Tibial artery (tissue), 4 donors: ENCODE data around the gene KCNMB4.

Experiments
- DNase-seq, 2 donors: peaks; one replicate each; pipeline ENCODE4 v3.0.0-alpha.2; 2019
- H3K27ac ChIP-seq, 2 donors: fragments of 200-600 bp; sonication (generic) in 1 of 2; 1 replicate in 1 of 2; 2 replicates in 1 of 2; pipeline ENCODE4 v1.5.1; 2018 to 2019; ENCODE audit warnings: mild to moderate bottlenecking in 1 of 2
- H3K27me3 ChIP-seq, 2 donors: fragments of 200-600 bp; sonication (generic) in 1 of 2; one replicate each; pipeline versions ENCODE4 v1.5.1 to v1.6.0; 2016 to 2019
- H3K36me3 ChIP-seq, 3 donors: fragments of 200-600 bp; sonication (generic) in 2 of 3; one replicate each; pipeline ENCODE4 v1.5.1; 2016 to 2019; ENCODE audit warnings: mild to moderate bottlenecking in 2 of 3
- H3K4me1 ChIP-seq, 4 donors: fragments of 200-600 bp; sonication (generic) in 2 of 4; 1 replicate in 3 of 4; 2 replicates in 1 of 4; pipeline ENCODE4 v1.5.1; 2016 to 2019
- H3K4me3 ChIP-seq, 2 donors: fragments of 200-600 bp; sonication (generic) in 1 of 2; 1 replicate in 1 of 2; 2 replicates in 1 of 2; pipeline ENCODE4 v1.5.1; 2018 to 2019; ENCODE audit warnings: mild to moderate bottlenecking in 2 of 2
- H3K9me3 ChIP-seq, 3 donors: fragments of 200-600 bp; sonication (generic) in 1 of 3; one replicate each; pipeline ENCODE4 v1.5.1; 2016 to 2019
- CTCF ChIP-seq, 2 experiments: fragments of 200-600 bp in 1 of 2; fragments of 450-650 bp in 1 of 2; IDR thresholded peaks; one replicate each; pipeline ENCODE4 v1.5.1; 2017 to 2019; ENCODE audit warnings: antibody characterized with exemption in 2 of 2, mild to moderate bottlenecking in 1 of 2, moderate library complexity in 1 of 2
- intact Hi-C: fragments of 100-400 bp; cut with DNase I; formaldehyde crosslinking; loops from one replicate; pipeline ENCODE4 v1.15.0; 2023; ENCODE audit warnings: low total_unique reads

KCNMB4 gene

GRCh38 chr12:70418101-70418500 lies 52.0 kb downstream of the KCNMB4 start:
- intact Hi-C loops, result no loop called here
- H3K27me3 ChIP-seq, result no peaks in the 10 kb centered on the region

GRCh38 chr12:70422631-70423030 lies 56.5 kb downstream of the KCNMB4 start:
- no peak overlapping the region for H3K4me3 ChIP-seq
- H3K36me3 ChIP-seq, result no peaks in the 10 kb centered on the region
- no peak for DNase-seq
- TF ChIP-seq CTCF (IDR thresholded peaks at IDR 0.05), result no peak
- no peaks in the 10 kb centered on the region for H3K4me1 ChIP-seq
- no peaks in the 10 kb centered on the region for H3K27me3 ChIP-seq
- no peaks in the 10 kb centered on the region for H3K9me3 ChIP-seq
- intact Hi-C loops, result no loop called here
- H3K27ac ChIP-seq, result no peak overlapping the region

More at GRCh38 chr12:70418101-70418500, 52.0 kb downstream of the KCNMB4 start:
- H3K4me3 ChIP-seq, result no peak overlapping the region
- H3K4me1 ChIP-seq, result no peaks in the 10 kb centered on the region
- no peak for DNase-seq
- H3K9me3 ChIP-seq, result no peaks in the 10 kb centered on the region
- H3K36me3 ChIP-seq, result no peaks in the 10 kb centered on the region
- H3K27ac ChIP-seq, result no peak overlapping the region
- no peak for TF ChIP-seq CTCF (IDR thresholded peaks at IDR 0.05)

GRCh38 chr12:70426620-70427019 lies 60.5 kb downstream of the KCNMB4 start:
- Histone ChIP-seq H3K4me3 (no peak overlapping the region), H3K36me3 (peaks cover 0 to 4% (median 0%) of the 10 kb centered on the region in 3 donors), H3K4me1 (no peaks in the 10 kb centered on the region), H3K27ac (no peak overlapping the region), H3K9me3 (no peaks in the 10 kb centered on the region), H3K27me3 (no peaks in the 10 kb centered on the region)
- TF ChIP-seq CTCF (IDR thresholded peaks at IDR 0.05), result no peak
- no peak for DNase-seq
- intact Hi-C loops, result no loop called here

- Histone ChIP-seq H3K4me3 (no peak overlapping the region), H3K27me3 (no peaks in the 10 kb centered on the region), H3K36me3 (peaks cover 0 to 4% (median 0%) of the 10 kb centered on the region in 3 donors), H3K4me1 (no peaks in the 10 kb centered on the region), H3K27ac (no peak overlapping the region), H3K9me3 (no peaks in the 10 kb centered on the region)
- intact Hi-C loops, result no loop called here
- no peak for TF ChIP-seq CTCF (IDR thresholded peaks at IDR 0.05)
- DNase-seq, result no peak
Observed at GRCh38 chr12:70427611-70428010, 61.5 kb downstream of the KCNMB4 start.

GRCh38 chr12:70430400-70430799 lies 64.3 kb downstream of the KCNMB4 start:
- H3K27me3 ChIP-seq, result no peaks in the 10 kb centered on the region
- no peaks in the 10 kb centered on the region for H3K4me1 ChIP-seq
- no peak for TF ChIP-seq CTCF (IDR thresholded peaks at IDR 0.05)
- H3K9me3 ChIP-seq, result no peaks in the 10 kb centered on the region
- no peak overlapping the region for H3K4me3 ChIP-seq
- no peak overlapping the region for H3K27ac ChIP-seq
- H3K36me3 ChIP-seq, result peaks cover 0 to 4% (median 0%) of the 10 kb centered on the region in 3 donors
- intact Hi-C loops, result no loop called here
- DNase-seq, result no peak

GRCh38 chr12:70436836-70437235 lies 70.7 kb downstream of the KCNMB4 start:
- intact Hi-C loops, result no loop called here
- Histone ChIP-seq H3K4me3 (no peak overlapping the region), H3K27ac (no peak overlapping the region), H3K27me3 (no peaks in the 10 kb centered on the region), H3K4me1 (no peaks in the 10 kb centered on the region), H3K9me3 (no peaks in the 10 kb centered on the region), H3K36me3 (no peaks in the 10 kb centered on the region)
- TF ChIP-seq CTCF (IDR thresholded peaks at IDR 0.05), result no peak
- DNase-seq, result no peak
